K562 (cell line): ENCODE measurements around the gene DNAH8. TPM values are rescaled to one million over a fixed set of nuclear protein-coding genes. Genes with fewer than 3 reads are reported as not detected.

Source experiments
- ATAC-seq: fragments of 200-7000 bp; cut with Tn5 transposase; 3 replicates; pipeline ENCODE4 v1.9.1; 2020; ENCODE audit warnings: moderate library complexity
- BruUV-seq: library from RNA; stranded (reverse); fragments of 400-500 nt; replicated peaks from 2 replicates; lab custom pipeline; 2021; lab: Mats Ljungman, UMichigan
- CTCF ChIA-PET: fragments of 300-600 bp; formaldehyde crosslinking; extraction: SDS; loops from one replicate; lab custom pipeline; 2021; ENCODE audit warnings: low intra/inter-chr PET ratio; lab: Yijun Ruan, JAX
- POLR2A ChIA-PET: fragments of 300-600, 350-650 bp; sonication (Branson Sonifier 250); formaldehyde crosslinking; extraction: SDS; loops from one replicate; lab custom pipeline; 2021; ENCODE audit warnings: antibody characterized with exemption, inconsistent platforms; lab: Yijun Ruan, JAX
- DNase-seq, 4 experiments: peaks; one replicate each; pipeline versions ENCODE4 v3.0.0 to v3.0.0-alpha.2; 2011 to 2018; ENCODE audit warnings: low spot score in 3 of 4, mixed read lengths in 3 of 4; ENCODE audit errors: extremely low read depth in 1 of 4
- FAIRE-seq: peaks from 2 replicates; lab custom pipeline; 2011; peaks lifted over from hg19 to GRCh38; lab: Jason Lieb, UNC
- H2AFZ ChIP-seq: 2 replicates; pipeline ENCODE4 v1.6.0; 2011; ENCODE audit warnings: low read depth, low read length, control low read depth, inconsistent platforms
- H3K27ac ChIP-seq: fragments of 200-600 bp; 3 replicates; pipeline ENCODE4 v1.8.0; 2011; ENCODE audit warnings: low read depth, mild to moderate bottlenecking, control low read depth, inconsistent platforms, low read length, moderate library complexity, mixed read lengths; ENCODE audit errors: extremely low read depth
- H3K27me3 ChIP-seq, 2 experiments: fragments of 300-600 bp in 1 of 2; 2 replicates in 1 of 2; 3 replicates in 1 of 2; pipeline versions ENCODE4 v1.6.0 to v1.8.0; 2011; ENCODE audit warnings: inconsistent platforms in 2 of 2, low read length in 2 of 2, mild to moderate bottlenecking in 1 of 2, mixed read lengths in 1 of 2, moderate library complexity in 1 of 2; ENCODE audit not compliant: control insufficient read depth in 2 of 2, insufficient read depth in 2 of 2
- H3K36me3 ChIP-seq: fragments of 300-600 bp; 3 replicates; pipeline ENCODE4 v1.8.0; 2011; ENCODE audit warnings: mild to moderate bottlenecking, low read length, inconsistent platforms; ENCODE audit not compliant: control insufficient read depth, insufficient read depth
- H3K4me1 ChIP-seq, 2 experiments: fragments of 200-600 bp in 1 of 2; replicated peaks in 1 of 2; 2 replicates in 1 of 2; 3 replicates in 1 of 2; pipeline versions ENCODE4 v1.5.1 to v1.8.0; 2011; ENCODE audit warnings: inconsistent platforms in 2 of 2, low read length in 2 of 2, mild to moderate bottlenecking in 1 of 2, mixed read lengths in 1 of 2, moderate library complexity in 1 of 2; ENCODE audit not compliant: control insufficient read depth in 2 of 2, insufficient read depth in 2 of 2
- H3K4me2 ChIP-seq: 2 replicates; pipeline ENCODE4 v1.6.1; 2011; ENCODE audit warnings: low read length, control low read depth, inconsistent platforms, mixed read lengths; ENCODE audit not compliant: insufficient read depth
- H3K4me3 ChIP-seq: fragments of 200-600 bp; sonication (generic), shearing (Covaris generic); 2 replicates; pipeline ENCODE4 v1.5.1; 2016; ENCODE audit warnings: control low read depth, inconsistent platforms
- H3K79me2 ChIP-seq: fragments of 200-600 bp; 3 replicates; pipeline ENCODE4 v1.8.0; 2011; ENCODE audit warnings: low read length, inconsistent platforms; ENCODE audit not compliant: control insufficient read depth, insufficient read depth
- H3K9ac ChIP-seq, 2 experiments: 2 replicates each; pipeline versions ENCODE4 v1.6.0 to v1.6.1; 2011; ENCODE audit warnings: low read depth in 2 of 2, low read length in 2 of 2, control low read depth in 1 of 2, inconsistent platforms in 1 of 2, mild to moderate bottlenecking in 1 of 2, mixed read lengths in 1 of 2; ENCODE audit not compliant: insufficient read depth in 1 of 2
- H3K9me1 ChIP-seq: one replicate; pipeline ENCODE4 v1.6.0; 2011; ENCODE audit warnings: inconsistent platforms, mild to moderate bottlenecking, low read length, moderate library complexity; ENCODE audit not compliant: control insufficient read depth, insufficient read depth
- H3K9me3 ChIP-seq: replicated peaks from 2 replicates; pipeline ENCODE4 v1.5.1; 2011; ENCODE audit warnings: low read depth, low read length, inconsistent platforms; ENCODE audit not compliant: control insufficient read depth, insufficient read depth
- H4K20me1 ChIP-seq: replicated peaks from 2 replicates; pipeline ENCODE4 v1.6.1; 2011; ENCODE audit warnings: low read length, inconsistent platforms, mixed read lengths; ENCODE audit not compliant: control insufficient read depth, insufficient read depth
- CBX8 ChIP-seq: fragments of 200-600 bp; sonication (generic); IDR thresholded peaks from 2 replicates; pipeline ENCODE4 v1.6.1; 2012; ENCODE audit warnings: borderline replicate concordance, mixed run types, low read depth, mild to moderate bottlenecking, moderate library complexity, mixed read lengths, low read length, control low read depth, inconsistent platforms; ENCODE audit not compliant: poor library complexity, severe bottlenecking; ENCODE audit errors: extremely low read depth
- CHAMP1 ChIP-seq: fragments of 450-650 bp; IDR thresholded peaks from 2 replicates; pipeline ENCODE4 v1.6.1; 2016; ENCODE audit warnings: mild to moderate bottlenecking
- ETV1 ChIP-seq: fragments of 450-650 bp; conservative IDR thresholded peaks from 2 replicates; pipeline ENCODE4 v1.6.1; 2016; ENCODE audit warnings: missing genetic modification characterization, control low read depth, low read depth, missing compliant biosample characterization
- HNRNPLL ChIP-seq: fragments of 200-400 bp; formaldehyde crosslinking; IDR thresholded peaks from 2 replicates; pipeline ENCODE4 v1.6.1; 2017; ENCODE audit warnings: low read length, low read depth, mild to moderate bottlenecking; ENCODE audit not compliant: poor library complexity, severe bottlenecking
- IRF1 ChIP-seq: sonication (generic); formaldehyde crosslinking; IDR thresholded peaks from 2 replicates; pipeline ENCODE4 v1.8.0; 2022; ENCODE audit warnings: missing genetic modification reagents, mild to moderate bottlenecking, borderline replicate concordance
- MCM3 ChIP-seq: fragments of 450-650 bp; IDR thresholded peaks from 2 replicates; pipeline ENCODE4 v1.6.1; 2016
- MEIS2 ChIP-seq: fragments of 450-650 bp; IDR thresholded peaks from 2 replicates; pipeline ENCODE4 v1.6.1; 2014; ENCODE audit warnings: mild to moderate bottlenecking; ENCODE audit not compliant: partially characterized antibody
- NFATC3 ChIP-seq: fragments of 450-650 bp; IDR thresholded peaks from 2 replicates; pipeline ENCODE4 v1.6.1; 2017; ENCODE audit warnings: mild to moderate bottlenecking
- NFE2 ChIP-seq: IDR thresholded peaks from 2 replicates; pipeline ENCODE4 v1.6.1; 2014; ENCODE audit warnings: antibody characterized with exemption, low read depth
- PML ChIP-seq: IDR thresholded peaks from 2 replicates; pipeline ENCODE4 v1.6.1; 2012; ENCODE audit warnings: low read length, inconsistent platforms
- POLR2A ChIP-seq: fragments of 450-650 bp; conservative IDR thresholded peaks from 2 replicates; pipeline ENCODE4 v1.6.1; 2016
- SMARCC2 ChIP-seq: fragments of 450-650 bp; IDR thresholded peaks from 2 replicates; pipeline ENCODE4 v1.6.1; 2017; ENCODE audit warnings: antibody characterized with exemption, moderate library complexity, mild to moderate bottlenecking, low read depth
- ZBTB26 ChIP-seq: fragments of 450-650 bp; formaldehyde crosslinking; IDR thresholded peaks from 2 replicates; pipeline ENCODE4 v1.4.0; 2022; ENCODE audit warnings: missing genetic modification characterization
- ZC3H4 ChIP-seq: sonication (generic); formaldehyde crosslinking; IDR thresholded peaks from 2 replicates; pipeline ENCODE4 v1.9.0; 2021; ENCODE audit warnings: missing genetic modification reagents, borderline replicate concordance
- ZFPM2 ChIP-seq: fragments of 250-450 bp; sonication (Bioruptor Pico); IDR thresholded peaks from 2 replicates; pipeline ENCODE4 v1.5.1; 2022; ENCODE audit warnings: mild to moderate bottlenecking
- ZNF436 ChIP-seq: fragments of 250-450, 450-650 bp; sonication (Bioruptor Pico); formaldehyde crosslinking; IDR thresholded peaks from 2 replicates; pipeline ENCODE4 v1.7.0; 2020; ENCODE audit warnings: mild to moderate bottlenecking
- WGBS: fragments of 100-300 bp; shearing (Covaris generic); methylation state at CpG from one replicate; pipeline ENCODE4 v1.1.6; 2016; ENCODE audit warnings: low coverage, mixed read lengths; ENCODE audit not compliant: insufficient coverage; ENCODE audit errors: missing lambda C conversion rate; 5-methylcytosine and 5-hydroxymethylcytosine counted together
- in situ Hi-C: fragments of 300-500 bp; cut with MboI; formaldehyde crosslinking; loops from 4 replicates; pipeline ENCODE4 v1.15.0; 2018; ENCODE audit warnings: inconsistent platforms, mixed read lengths
- intact Hi-C: fragments of 100-400 bp; cut with micrococcal nuclease; formaldehyde crosslinking; loops from 2 replicates; pipeline ENCODE4 v1.14.2; 2022
- polyA plus RNA-seq, 8 experiments: library from polyadenylated mRNA; depleted of rRNA in 4 of 8; stranded (reverse) in 5 of 8; unstranded in 3 of 8; fragments of >200 nt; fragmentation: Nextera tagmentation in 2 of 8; fragmentation: Illumina TruSeq in 1 of 8; extraction: Ambion mirVana in 2 of 8; extraction: Trizol in 1 of 8; gene quantifications; 2 replicates each; pipeline versions ENCODE4 v1.2.1 to v1.2.3, GENCODE V29; 2011 to 2014; ENCODE audit warnings: inconsistent platforms in 1 of 8, missing spikeins in 1 of 8
- total RNA-seq, 7 experiments: library from RNA; depleted of rRNA in 6 of 7; stranded (reverse); fragments of >200 nt in 6 of 7; fragmentation: Illumina TruSeq in 2 of 7; extraction: Trizol in 2 of 7; gene quantifications; 2 replicates each; pipeline versions ENCODE4 v1.2.1 to v1.2.3, GENCODE V29; 2011 to 2021; ENCODE audit warnings: low replicate concordance in 1 of 7

DNAH8 gene
- total and polyA plus RNA-seq, 9 of the 15 experiments (the other 6 are each of a cell fraction or from before 2014, with no cell fraction given), result 1.2 to 4.2 (median 2.9) TPM

- Histone ChIP-seq H3K9ac (no peak overlapping the region), H3K27ac (no peak overlapping the region), H3K4me1 (no peaks in the 10 kb centered on the region), H3K4me3 (no peak overlapping the region), H3K9me1 (no peaks in the 10 kb centered on the region), H3K79me2 (no peaks in the 10 kb centered on the region), H2AFZ (no peak overlapping the region), H3K27me3 (peaks cover 26 to 63% of the 10 kb centered on the region in 2 experiments; a peak in 4 of 5 replicates), H3K9me3 (no peaks in the 10 kb centered on the region), H3K36me3 (no peaks in the 10 kb centered on the region), H4K20me1 (no peaks in the 10 kb centered on the region; the same call in 1 of the 2 replicates), H3K4me2 (no peak overlapping the region)
- ATAC-seq, result peak; percentile 64
- TF ChIP-seq POLR2A (no peak), SMARCC2 (no peak), MCM3 (no peak), ZNF436 (no peak), NFATC3 (no peak), HNRNPLL (no peak), ZC3H4 (CRISPR knock-in tag) (no peak), PML (no peak), ZFPM2 (CRISPR knock-in tag) (no peak), CHAMP1 (no peak), CBX8 (no peak), ZBTB26 (no peak), NFE2 (no peak), MEIS2 (no peak), ETV1 (no peak), IRF1 (CRISPR knock-in tag) (no peak)
- FAIRE-seq, result no peak
- ChIA-PET POLR2A (no interaction called here), CTCF (no interaction called here)
- BruUV-seq, result no TSS peak
- intact Hi-C loops (no loop called here), in situ Hi-C loops (no loop called here)
- DNase-seq, result no peak
- 3% methylated on average over 17 of the region's 17 CpGs for WGBS
Measured at GRCh38 chr6:39073471-39074355, 358.6 kb downstream of the DNAH8 start.
